GM21717 (cell line): ENCODE data around the gene TMEM121.

Experiments
- ATAC-seq: cut with Tn5 transposase; IDR thresholded peaks from one replicate; pipeline ENCODE4 v1.9.1; 2021; ENCODE audit warnings: mild to moderate bottlenecking, moderate library complexity; ENCODE audit not compliant: unreplicated experiment

Gene TMEM121

GRCh38 chr14:105497671-105498429, 28.5 kb upstream of the TMEM121 start:
- no peak for ATAC-seq

GRCh38 chr14:105498430-105499255, 27.7 kb upstream of the TMEM121 start:
- ATAC-seq: no peak

- ATAC-seq: no peak
These were observed 26.9 kb upstream of the TMEM121 start for GRCh38 chr14:105499256-105500035.

GRCh38 chr14:105500036-105500725, 26.2 kb upstream of the TMEM121 start:
- no peak for ATAC-seq

GRCh38 chr14:105500726-105501101, 25.7 kb upstream of the TMEM121 start:
- no peak for ATAC-seq

- ATAC-seq: no peak
These were observed 24.7 kb upstream of the TMEM121 start for GRCh38 chr14:105501504-105502291.

GRCh38 chr14:105502446-105503295, 23.7 kb upstream of the TMEM121 start:
- ATAC-seq: no peak

- no peak for ATAC-seq
These were observed 23.1 kb upstream of the TMEM121 start for GRCh38 chr14:105503296-105503640.

GRCh38 chr14:105503935-105504692, 22.3 kb upstream of the TMEM121 start:
- no peak for ATAC-seq

DNA sequence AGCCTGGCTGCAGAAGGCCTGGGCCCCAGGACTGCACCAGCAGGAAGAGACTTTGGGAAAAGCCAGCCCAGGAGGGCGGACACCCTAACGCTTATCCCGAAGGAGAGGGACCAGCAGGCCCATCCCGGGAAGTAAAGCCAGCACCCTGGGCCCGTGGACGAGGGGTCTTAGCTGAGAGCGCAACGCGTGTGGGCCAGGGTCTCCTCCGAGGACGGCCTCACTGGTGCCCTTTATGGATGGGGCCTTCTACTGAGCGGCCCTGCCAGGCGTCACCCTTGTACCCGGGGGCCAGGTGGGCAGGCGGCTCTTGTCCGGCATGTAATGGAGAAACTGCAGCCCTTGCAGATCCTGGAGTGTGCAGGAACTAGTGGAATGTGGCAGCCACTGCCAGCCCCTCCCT, 21.3 kb upstream of the TMEM121 start:
- ATAC-seq: no peak

GRCh38 chr14:105507247-105507646, 19.1 kb upstream of the TMEM121 start:
- no peak for ATAC-seq

DNA sequence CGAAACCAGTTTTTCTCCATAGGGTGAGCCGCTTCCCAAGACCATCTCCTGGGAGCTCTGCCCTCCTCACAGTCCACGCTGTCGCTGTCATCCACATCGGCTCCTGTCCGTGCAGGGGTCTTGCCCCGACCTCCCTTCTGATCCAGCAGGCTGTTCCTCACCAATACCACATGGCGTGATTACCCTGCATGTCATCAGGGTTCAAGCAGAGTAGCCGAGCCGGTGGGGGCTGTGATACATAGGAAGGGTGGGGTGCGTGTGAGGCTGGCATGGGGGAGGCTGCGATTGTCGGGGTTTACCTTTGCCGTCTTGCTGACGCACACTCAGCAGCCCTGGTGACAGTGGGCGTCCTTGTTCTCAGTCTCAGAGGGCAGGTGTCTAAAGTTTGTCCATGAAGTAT, 18.3 kb upstream of the TMEM121 start:
- no peak for ATAC-seq

DNA sequence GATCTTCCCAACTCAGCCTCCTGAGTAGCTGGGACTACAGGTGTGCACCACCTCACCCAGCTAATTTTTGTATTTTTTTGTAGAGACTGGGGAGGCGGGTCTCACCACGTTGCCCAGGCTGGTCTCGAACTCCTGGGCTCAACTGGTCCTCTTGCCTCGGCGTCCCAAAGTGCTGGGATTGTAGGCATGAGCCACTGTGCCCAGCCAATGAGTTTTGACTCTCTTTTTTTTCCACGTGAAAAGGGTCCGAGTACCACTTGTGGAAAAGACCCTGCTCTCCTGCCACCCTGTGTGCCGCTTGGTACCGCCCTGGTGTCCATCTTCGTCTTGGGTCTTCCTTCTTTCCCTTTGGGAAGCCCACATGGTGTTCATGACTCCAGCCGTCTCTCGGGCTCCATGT, 17.8 kb upstream of the TMEM121 start:
- ATAC-seq: no peak

- no peak for ATAC-seq
These were observed 9.3 kb upstream of the TMEM121 start for GRCh38 chr14:105517096-105517495.

DNA sequence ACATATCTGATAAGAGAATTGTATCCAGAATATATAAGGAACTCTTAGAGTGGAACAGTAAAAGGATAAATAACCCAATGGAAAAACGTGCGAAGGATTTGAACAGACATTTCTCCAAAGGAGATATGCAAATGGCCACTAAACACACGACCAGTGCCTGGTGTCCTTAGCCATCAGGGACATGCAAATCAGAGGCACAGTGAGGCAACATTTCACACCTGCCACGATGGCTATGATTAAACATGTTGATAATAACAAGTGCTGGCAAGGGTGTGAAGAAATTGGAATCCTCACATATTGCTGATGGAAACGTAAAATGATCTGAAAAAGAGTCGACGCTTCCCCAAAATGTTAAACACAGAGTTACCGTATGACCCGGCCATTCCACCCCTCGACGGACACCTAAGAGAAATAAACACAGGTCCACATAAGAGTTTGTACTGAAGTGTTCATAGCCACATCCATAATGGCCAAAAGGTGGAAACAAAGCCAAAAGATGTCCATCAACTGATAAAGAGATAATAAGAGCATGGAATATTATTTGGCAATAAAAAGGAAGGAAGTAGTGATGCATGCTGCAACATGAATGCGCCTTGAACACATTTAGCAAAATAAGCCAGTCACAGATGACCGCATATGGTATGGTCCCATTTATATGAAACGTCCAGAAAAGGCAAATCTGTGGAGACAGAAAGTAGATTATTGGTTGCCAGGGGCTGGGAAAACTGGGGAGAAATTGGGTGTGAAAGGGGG, 6.3 kb upstream of the TMEM121 start:
- no peak for ATAC-seq

- no peak for ATAC-seq
These were observed 1.1 kb upstream of the TMEM121 start for GRCh38 chr14:105525326-105525725.

GRCh38 chr14:105526776-105527380, 495 bp downstream of the TMEM121 start:
- no peak for ATAC-seq
